HL-60 (cell line): ENCODE measurements around the gene CACNA1S.

Experiments
- DNase-seq, 2 experiments: peaks; one replicate each; pipeline ENCODE4 v3.0.0-alpha.2; 2010 to 2020; ENCODE audit warnings: low read depth in 1 of 2, low spot score in 1 of 2
- H3K27ac ChIP-seq: fragments of 250-450 bp; sonication (Bioruptor Pico); replicated peaks from 2 replicates; pipeline ENCODE4 v1.5.1; 2020; ENCODE audit warnings: mild to moderate bottlenecking, moderate library complexity
- H3K27me3 ChIP-seq: fragments of 250-450 bp; sonication (Bioruptor Pico); 2 replicates; pipeline ENCODE4 v1.5.1; 2021; ENCODE audit warnings: mild to moderate bottlenecking, moderate library complexity; ENCODE audit not compliant: insufficient read depth, poor library complexity, severe bottlenecking
- H3K4me3 ChIP-seq: replicated peaks from 2 replicates; pipeline ENCODE4 v1.5.1; 2011; ENCODE audit warnings: mild to moderate bottlenecking, control low read depth, low read length; ENCODE audit not compliant: insufficient read depth
- GABPA ChIP-seq: IDR thresholded peaks from 2 replicates; pipeline ENCODE4 v1.6.1; 2012; ENCODE audit warnings: low read depth
- POLR2AphosphoS5 ChIP-seq: IDR thresholded peaks from 2 replicates; pipeline ENCODE4 v1.6.1; 2012; ENCODE audit warnings: low read depth
- SPI1 ChIP-seq: IDR thresholded peaks from 2 replicates; pipeline ENCODE4 v1.6.1; 2012; ENCODE audit warnings: low read depth, mild to moderate bottlenecking, borderline replicate concordance
- TF ChIP-seq, protein P1 (sequence below): IDR thresholded peaks from 2 replicates; pipeline ENCODE4 v1.6.1; 2012; ENCODE audit warnings: low read depth; ENCODE audit not compliant: insufficient replicate concordance
- TF ChIP-seq, protein P2 (sequence below): IDR thresholded peaks from one replicate; pipeline ENCODE4 v1.5.1; 2011; ENCODE audit warnings: low read length, control low read depth, inconsistent platforms; ENCODE audit not compliant: insufficient read depth

The CACNA1S gene

DNA sequence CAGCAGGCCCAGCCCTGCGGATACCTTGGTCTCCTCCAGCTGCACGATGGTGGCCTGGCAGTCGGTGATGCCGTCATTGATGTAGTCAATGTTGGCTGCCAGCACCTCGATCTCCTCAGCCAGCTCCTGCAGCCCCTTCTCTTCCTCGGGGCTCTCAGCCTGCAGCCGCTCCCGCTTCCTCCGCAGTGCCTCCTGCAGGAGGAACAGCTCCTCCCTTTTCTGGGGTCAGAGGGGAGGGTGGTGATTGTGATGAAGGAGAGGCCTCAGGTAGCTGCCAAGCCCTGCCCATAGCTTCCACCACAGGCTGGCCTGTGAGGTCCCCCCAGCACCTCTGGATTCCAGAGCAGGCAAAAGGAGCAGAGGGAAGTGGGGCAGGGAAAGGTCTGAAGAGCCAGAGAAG, 122.1 kb downstream of the CACNA1S start:
- H3K27me3 ChIP-seq = no peaks in the 10 kb centered on the region
- TF ChIP-seq GABPA (no peak), SPI1 (no peak), POLR2AphosphoS5 (no peak)
- TF ChIP-seq, protein P1, sequence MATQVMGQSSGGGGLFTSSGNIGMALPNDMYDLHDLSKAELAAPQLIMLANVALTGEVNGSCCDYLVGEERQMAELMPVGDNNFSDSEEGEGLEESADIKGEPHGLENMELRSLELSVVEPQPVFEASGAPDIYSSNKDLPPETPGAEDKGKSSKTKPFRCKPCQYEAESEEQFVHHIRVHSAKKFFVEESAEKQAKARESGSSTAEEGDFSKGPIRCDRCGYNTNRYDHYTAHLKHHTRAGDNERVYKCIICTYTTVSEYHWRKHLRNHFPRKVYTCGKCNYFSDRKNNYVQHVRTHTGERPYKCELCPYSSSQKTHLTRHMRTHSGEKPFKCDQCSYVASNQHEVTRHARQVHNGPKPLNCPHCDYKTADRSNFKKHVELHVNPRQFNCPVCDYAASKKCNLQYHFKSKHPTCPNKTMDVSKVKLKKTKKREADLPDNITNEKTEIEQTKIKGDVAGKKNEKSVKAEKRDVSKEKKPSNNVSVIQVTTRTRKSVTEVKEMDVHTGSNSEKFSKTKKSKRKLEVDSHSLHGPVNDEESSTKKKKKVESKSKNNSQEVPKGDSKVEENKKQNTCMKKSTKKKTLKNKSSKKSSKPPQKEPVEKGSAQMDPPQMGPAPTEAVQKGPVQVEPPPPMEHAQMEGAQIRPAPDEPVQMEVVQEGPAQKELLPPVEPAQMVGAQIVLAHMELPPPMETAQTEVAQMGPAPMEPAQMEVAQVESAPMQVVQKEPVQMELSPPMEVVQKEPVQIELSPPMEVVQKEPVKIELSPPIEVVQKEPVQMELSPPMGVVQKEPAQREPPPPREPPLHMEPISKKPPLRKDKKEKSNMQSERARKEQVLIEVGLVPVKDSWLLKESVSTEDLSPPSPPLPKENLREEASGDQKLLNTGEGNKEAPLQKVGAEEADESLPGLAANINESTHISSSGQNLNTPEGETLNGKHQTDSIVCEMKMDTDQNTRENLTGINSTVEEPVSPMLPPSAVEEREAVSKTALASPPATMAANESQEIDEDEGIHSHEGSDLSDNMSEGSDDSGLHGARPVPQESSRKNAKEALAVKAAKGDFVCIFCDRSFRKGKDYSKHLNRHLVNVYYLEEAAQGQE = no peak
- TF ChIP-seq, protein P2, sequence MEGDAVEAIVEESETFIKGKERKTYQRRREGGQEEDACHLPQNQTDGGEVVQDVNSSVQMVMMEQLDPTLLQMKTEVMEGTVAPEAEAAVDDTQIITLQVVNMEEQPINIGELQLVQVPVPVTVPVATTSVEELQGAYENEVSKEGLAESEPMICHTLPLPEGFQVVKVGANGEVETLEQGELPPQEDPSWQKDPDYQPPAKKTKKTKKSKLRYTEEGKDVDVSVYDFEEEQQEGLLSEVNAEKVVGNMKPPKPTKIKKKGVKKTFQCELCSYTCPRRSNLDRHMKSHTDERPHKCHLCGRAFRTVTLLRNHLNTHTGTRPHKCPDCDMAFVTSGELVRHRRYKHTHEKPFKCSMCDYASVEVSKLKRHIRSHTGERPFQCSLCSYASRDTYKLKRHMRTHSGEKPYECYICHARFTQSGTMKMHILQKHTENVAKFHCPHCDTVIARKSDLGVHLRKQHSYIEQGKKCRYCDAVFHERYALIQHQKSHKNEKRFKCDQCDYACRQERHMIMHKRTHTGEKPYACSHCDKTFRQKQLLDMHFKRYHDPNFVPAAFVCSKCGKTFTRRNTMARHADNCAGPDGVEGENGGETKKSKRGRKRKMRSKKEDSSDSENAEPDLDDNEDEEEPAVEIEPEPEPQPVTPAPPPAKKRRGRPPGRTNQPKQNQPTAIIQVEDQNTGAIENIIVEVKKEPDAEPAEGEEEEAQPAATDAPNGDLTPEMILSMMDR = no peak
- H3K27ac ChIP-seq = no peak overlapping the region
- H3K4me3 ChIP-seq = no peak overlapping the region
- DNase-seq = no peak
